Endothelial cell of umbilical vein (primary cell): ENCODE results near the gene RBM47. TPM values are rescaled to one million over a fixed set of nuclear protein-coding genes. Genes with fewer than 3 reads are reported as not detected.

ENCODE experiments used
- BruUV-seq: library from RNA; stranded (reverse); fragments of 400-500 nt; replicated peaks from 2 replicates; lab custom pipeline; 2021; lab: Mats Ljungman, UMichigan
- CTCF ChIA-PET: fragments of 300-600, 350-600 bp; sonication (Branson Sonifier 250); formaldehyde crosslinking; loops from one replicate; lab custom pipeline; 2021; ENCODE audit warnings: antibody characterized with exemption, inconsistent platforms; lab: Charles Lee
- POLR2A ChIA-PET: fragments of 300-600, 350-600 bp; sonication (Branson Sonifier 250); formaldehyde crosslinking; loops from one replicate; lab custom pipeline; 2021; ENCODE audit warnings: antibody characterized with exemption, inconsistent platforms; lab: Charles Lee
- DNase-seq: peaks from one replicate; pipeline ENCODE4 v3.0.0-alpha.2; 2011; ENCODE audit warnings: low read depth, low spot score
- FAIRE-seq: peaks from 2 replicates; lab custom pipeline; 2011; peaks lifted over from hg19 to GRCh38; lab: Jason Lieb, UNC
- H2AFZ ChIP-seq: 2 replicates; pipeline ENCODE4 v1.6.0; 2012; ENCODE audit warnings: low read depth, low read length, control low read depth, inconsistent platforms
- H3K27ac ChIP-seq: 2 replicates; pipeline ENCODE4 v1.5.1; 2011; ENCODE audit warnings: low read depth, mild to moderate bottlenecking, control low read depth, low read length, moderate library complexity; ENCODE audit not compliant: insufficient read depth
- H3K27me3 ChIP-seq, 2 experiments: 2 replicates each; pipeline versions ENCODE4 v1.6.0 to v1.6.1; 2011; ENCODE audit warnings: low read length in 2 of 2, mixed read lengths in 1 of 2; ENCODE audit not compliant: control insufficient read depth in 2 of 2, insufficient read depth in 2 of 2
- H3K36me3 ChIP-seq, 2 experiments: 2 replicates in 1 of 2; 3 replicates in 1 of 2; pipeline ENCODE4 v1.5.1; 2011; ENCODE audit warnings: low read length in 2 of 2, mild to moderate bottlenecking in 1 of 2, moderate library complexity in 1 of 2; ENCODE audit not compliant: control insufficient read depth in 2 of 2, insufficient read depth in 2 of 2; ENCODE audit errors: extremely low read depth in 1 of 2
- H3K4me1 ChIP-seq: 3 replicates; pipeline ENCODE4 v1.5.1; 2011; ENCODE audit warnings: mild to moderate bottlenecking, low read length; ENCODE audit not compliant: control insufficient read depth, insufficient read depth; ENCODE audit errors: extremely low read depth
- H3K4me2 ChIP-seq: 2 replicates; pipeline ENCODE4 v1.6.1; 2011; ENCODE audit warnings: low read length, control low read depth, mixed read lengths; ENCODE audit not compliant: insufficient read depth
- H3K4me3 ChIP-seq, 3 experiments: fragments of 200-600 bp in 1 of 3; sonication (generic), shearing (Covaris generic) in 1 of 3; replicated peaks in 1 of 3; 2 replicates each; pipeline ENCODE4 v1.5.1; 2011 to 2016; ENCODE audit warnings: control low read depth in 3 of 3, low read length in 3 of 3, mild to moderate bottlenecking in 2 of 3, inconsistent platforms in 1 of 3, low read depth in 1 of 3, moderate library complexity in 1 of 3; ENCODE audit not compliant: insufficient read depth in 1 of 3
- H3K79me2 ChIP-seq: 2 replicates; pipeline ENCODE4 v1.6.0; 2012; ENCODE audit warnings: low read length, inconsistent platforms; ENCODE audit not compliant: control insufficient read depth, insufficient read depth
- H3K9ac ChIP-seq: replicated peaks from 2 replicates; pipeline ENCODE3; 2011; ENCODE audit warnings: low read length, control low read depth; ENCODE audit not compliant: insufficient read depth; ENCODE audit errors: extremely low read depth
- H3K9me1 ChIP-seq: replicated peaks from 3 replicates; pipeline ENCODE4 v1.6.0; 2011; ENCODE audit warnings: mild to moderate bottlenecking, low read length; ENCODE audit not compliant: control insufficient read depth, insufficient read depth; ENCODE audit errors: extremely low read depth
- H3K9me3 ChIP-seq: replicated peaks from 2 replicates; pipeline ENCODE4 v1.5.1; 2012; ENCODE audit warnings: low read length, inconsistent platforms; ENCODE audit not compliant: control insufficient read depth, insufficient read depth
- H4K20me1 ChIP-seq: replicated peaks from 2 replicates; pipeline ENCODE3; 2011; ENCODE audit warnings: mild to moderate bottlenecking, low read length; ENCODE audit not compliant: control insufficient read depth, insufficient read depth; ENCODE audit errors: extremely low read depth
- EZH2 ChIP-seq: IDR thresholded peaks from 2 replicates; pipeline ENCODE4 v1.6.1; 2012; ENCODE audit warnings: borderline replicate concordance, low read depth, mild to moderate bottlenecking, moderate library complexity, low read length, inconsistent platforms; ENCODE audit not compliant: severe bottlenecking
- FOS ChIP-seq: IDR thresholded peaks from 2 replicates; pipeline ENCODE4 v1.6.1; 2011; ENCODE audit warnings: mild to moderate bottlenecking, low read length, moderate library complexity, borderline replicate concordance; ENCODE audit not compliant: insufficient read depth
- GATA2 ChIP-seq: IDR thresholded peaks from 2 replicates; pipeline ENCODE4 v1.7.0; 2011; ENCODE audit warnings: low read depth, mild to moderate bottlenecking, moderate library complexity, mixed read lengths, low read length; ENCODE audit not compliant: insufficient read length, insufficient read depth
- JUN ChIP-seq: IDR thresholded peaks from 2 replicates; pipeline ENCODE4 v1.6.1; 2011; ENCODE audit warnings: borderline replicate concordance, low read depth; ENCODE audit not compliant: insufficient read length, insufficient read depth
- MYC ChIP-seq: IDR thresholded peaks from one replicate; pipeline ENCODE4 v1.6.1; 2011; ENCODE audit warnings: mild to moderate bottlenecking, low read depth, low read length
- POLR2A ChIP-seq: IDR thresholded peaks from 2 replicates; pipeline ENCODE4 v1.6.1; 2012; ENCODE audit warnings: low read depth, mild to moderate bottlenecking, control low read depth, low read length
- POLR2AphosphoS5 ChIP-seq: IDR thresholded peaks from 2 replicates; pipeline ENCODE4 v1.6.1; 2012; ENCODE audit warnings: low read depth, mild to moderate bottlenecking, control low read depth, low read length, moderate library complexity; ENCODE audit not compliant: insufficient read depth
- dilution Hi-C: fragments of 300-500 bp; cut with MboI; formaldehyde crosslinking; loops from one replicate; pipeline ENCODE4 v1.15.0; 2019; ENCODE audit warnings: low sequenced_read_pairs; ENCODE audit not compliant: extremely low pct_ligation_motif_present
- intact Hi-C: fragments of 100-400 bp; cut with micrococcal nuclease; formaldehyde crosslinking; loops from one replicate; pipeline ENCODE4 v1.10.0; 2022
- polyA plus RNA-seq, 4 experiments: library from polyadenylated mRNA; depleted of rRNA in 3 of 4; stranded (reverse) in 3 of 4; unstranded in 1 of 4; fragments of >200 nt; gene quantifications; 2 replicates each; pipeline versions ENCODE4 v1.2.1 to v1.2.3, GENCODE V29; 2011 to 2012; ENCODE audit warnings: missing spikeins in 1 of 4
- total RNA-seq: library from RNA; stranded (reverse); gene quantifications from 2 replicates; pipeline ENCODE4 v1.2.3, GENCODE V29; 2021
- TF ChIP-seq, protein P1 (sequence below), 2 donors: IDR thresholded peaks; 1 replicate in 1 of 2; 2 replicates in 1 of 2; pipeline ENCODE4 v1.5.1; 2011; ENCODE audit warnings: low read length in 2 of 2, mild to moderate bottlenecking in 2 of 2, moderate library complexity in 2 of 2, control low read depth in 1 of 2, inconsistent platforms in 1 of 2, low read depth in 1 of 2; ENCODE audit not compliant: insufficient read depth in 1 of 2; ENCODE audit errors: extremely low read depth in 1 of 2
- TF ChIP-seq, protein P2 (sequence below): IDR thresholded peaks from 2 replicates; pipeline ENCODE4 v1.6.1; 2011; ENCODE audit not compliant: insufficient read depth, insufficient read length

The RBM47 gene
- total and polyA plus RNA-seq, 2 donors (not counting 3 experiments of a cell fraction or from before 2014, with no cell fraction given), result not detected

DNA sequence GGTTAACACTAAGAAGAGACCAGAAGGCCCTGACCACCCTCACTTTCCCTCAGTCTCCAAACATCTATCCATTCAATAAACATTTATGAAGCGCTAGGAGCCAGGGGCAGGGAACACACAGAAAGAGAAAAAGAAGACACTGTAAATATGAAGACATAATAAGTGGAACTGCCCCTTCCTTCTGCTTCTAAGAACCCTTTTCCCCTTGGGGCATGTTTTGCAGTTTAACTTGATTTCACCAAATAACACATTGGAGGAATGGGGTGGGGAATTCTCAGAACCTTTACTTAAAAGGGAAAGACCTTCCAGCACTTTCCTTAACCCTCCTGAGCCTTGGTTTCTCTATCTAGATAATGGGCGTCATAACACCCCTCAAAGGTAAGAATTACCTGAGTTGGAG lies 42.3 kb downstream of the RBM47 start:
- peaks cover 7 to 10% of the 10 kb centered on the region in 2 experiments for H3K27me3 ChIP-seq
- no peaks in the 10 kb centered on the region for H3K79me2 ChIP-seq
- CTCF ChIA-PET, result no interaction called here
- intact Hi-C loops, result no loop called here
- H3K4me1 ChIP-seq, result no peaks in the 10 kb centered on the region
- no peak overlapping the region for H3K4me3 ChIP-seq
- H4K20me1 ChIP-seq, result no peaks in the 10 kb centered on the region
- H3K9ac ChIP-seq, result no peak overlapping the region
- POLR2A ChIA-PET, result no interaction called here
- TF ChIP-seq GATA2 (no peak), FOS (no peak), JUN (no peak), POLR2A (no peak), MYC (no peak), EZH2 (no peak), POLR2AphosphoS5 (no peak)
- TF ChIP-seq, protein P1, sequence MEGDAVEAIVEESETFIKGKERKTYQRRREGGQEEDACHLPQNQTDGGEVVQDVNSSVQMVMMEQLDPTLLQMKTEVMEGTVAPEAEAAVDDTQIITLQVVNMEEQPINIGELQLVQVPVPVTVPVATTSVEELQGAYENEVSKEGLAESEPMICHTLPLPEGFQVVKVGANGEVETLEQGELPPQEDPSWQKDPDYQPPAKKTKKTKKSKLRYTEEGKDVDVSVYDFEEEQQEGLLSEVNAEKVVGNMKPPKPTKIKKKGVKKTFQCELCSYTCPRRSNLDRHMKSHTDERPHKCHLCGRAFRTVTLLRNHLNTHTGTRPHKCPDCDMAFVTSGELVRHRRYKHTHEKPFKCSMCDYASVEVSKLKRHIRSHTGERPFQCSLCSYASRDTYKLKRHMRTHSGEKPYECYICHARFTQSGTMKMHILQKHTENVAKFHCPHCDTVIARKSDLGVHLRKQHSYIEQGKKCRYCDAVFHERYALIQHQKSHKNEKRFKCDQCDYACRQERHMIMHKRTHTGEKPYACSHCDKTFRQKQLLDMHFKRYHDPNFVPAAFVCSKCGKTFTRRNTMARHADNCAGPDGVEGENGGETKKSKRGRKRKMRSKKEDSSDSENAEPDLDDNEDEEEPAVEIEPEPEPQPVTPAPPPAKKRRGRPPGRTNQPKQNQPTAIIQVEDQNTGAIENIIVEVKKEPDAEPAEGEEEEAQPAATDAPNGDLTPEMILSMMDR (IDR thresholded peaks at IDR 0.05; ENCODE audit: extremely low read depth in 1 of 2, insufficient read depth in 1 of 2, low read depth in 1 of 2, low read length in 2 of 2), result no peak
- TF ChIP-seq, protein P2, sequence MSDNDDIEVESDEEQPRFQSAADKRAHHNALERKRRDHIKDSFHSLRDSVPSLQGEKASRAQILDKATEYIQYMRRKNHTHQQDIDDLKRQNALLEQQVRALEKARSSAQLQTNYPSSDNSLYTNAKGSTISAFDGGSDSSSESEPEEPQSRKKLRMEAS, result no peak
- FAIRE-seq, result no peak
- no TSS peak for BruUV-seq
- H3K9me3 ChIP-seq, result no peaks in the 10 kb centered on the region
- no peak overlapping the region for H2AFZ ChIP-seq
- DNase-seq, result no peak
- H3K27ac ChIP-seq, result no peak overlapping the region
- no peaks in the 10 kb centered on the region for H3K9me1 ChIP-seq
- dilution Hi-C loops, result no loop called here
- H3K4me2 ChIP-seq, result no peak overlapping the region
- H3K36me3 ChIP-seq, result no peaks in the 10 kb centered on the region
